ENCODE results near the gene C11orf98. TPM values are rescaled to one million over a fixed set of nuclear protein-coding genes. Genes with fewer than 3 reads are reported as not detected.
"Not testable (repeated sequence)": the region's sequence is repeated elsewhere in the genome, so short reads cannot be mapped to it uniquely, and the experiment has no call there.

C11orf98 gene
- total RNA-seq, 2 donors from 2014 or later = 57.9 to 105 TPM

DNA sequence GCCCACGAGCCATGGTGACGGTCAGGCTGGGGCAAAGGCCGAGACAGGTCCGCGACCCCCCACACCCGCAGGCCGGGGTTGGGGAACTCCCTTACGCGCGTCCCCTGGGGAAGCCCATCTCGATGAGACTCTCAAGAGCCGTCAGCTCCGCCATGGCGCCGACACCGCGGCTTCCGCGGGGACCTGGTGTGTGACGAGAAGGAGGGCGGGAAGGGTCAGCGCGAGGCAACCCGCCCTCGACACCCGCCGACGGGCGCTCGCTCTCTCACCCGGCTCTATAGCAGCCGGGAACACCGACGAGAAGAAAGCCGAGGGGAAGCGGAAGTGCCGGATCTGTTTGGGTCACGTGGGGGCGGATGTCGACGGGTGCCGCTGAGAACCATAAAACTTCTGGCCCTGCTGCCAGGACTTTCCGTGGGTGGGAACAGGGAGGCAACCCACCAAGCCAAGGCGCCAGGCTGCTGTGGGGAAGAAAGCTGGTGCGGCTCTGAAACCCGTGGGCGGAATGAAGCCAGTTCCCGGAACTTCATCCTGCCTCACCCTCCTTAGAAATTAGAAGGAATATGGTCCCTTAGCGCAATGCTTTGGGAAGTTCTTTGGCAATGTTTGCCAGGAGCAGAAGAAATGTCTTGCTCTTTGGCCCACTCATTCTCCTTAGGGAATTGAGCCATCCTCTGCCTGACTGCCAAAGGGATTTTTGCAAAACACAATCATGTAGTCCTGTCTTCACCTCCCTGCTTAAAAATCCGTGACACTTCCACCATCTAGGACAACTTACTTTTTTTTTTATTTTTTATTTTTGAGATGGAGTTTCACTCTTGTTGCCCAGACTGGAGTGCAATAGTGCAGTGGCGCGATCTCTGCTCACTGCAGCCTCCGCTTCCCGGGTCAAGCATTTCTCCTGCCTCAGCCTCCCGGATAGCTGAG is 14.0 kb upstream of the C11orf98 start, which contains the start of gene UBXN1:
UBXN1 (minus strand) TSS at position 304 of the 927 bp plus-strand sequence; CDS start at position 154, 150 bp downstream.
- Histone ChIP-seq H3K9me3 (no peaks in the 10 kb centered on the region), H3K4me1 (peaks cover 11% of the 10 kb centered on the region), H3K4me3 (peak within 1 kb of the TSS; percentile 100), H3K36me3 (no peaks in the 10 kb centered on the region), H3K9ac (ENCODE audit: low read depth in 2 of 2, low read length in 2 of 2) (peak within 1 kb of the TSS; percentile 95 to 97), H3K27me3 (no peaks in the 10 kb centered on the region), H3K27ac (peak within 1 kb of the TSS; percentile 87)
- peak; percentile 95 for DNase-seq
- intact Hi-C loops (cut with DNase I) = no loop called here
- TF ChIP-seq, protein P1, sequence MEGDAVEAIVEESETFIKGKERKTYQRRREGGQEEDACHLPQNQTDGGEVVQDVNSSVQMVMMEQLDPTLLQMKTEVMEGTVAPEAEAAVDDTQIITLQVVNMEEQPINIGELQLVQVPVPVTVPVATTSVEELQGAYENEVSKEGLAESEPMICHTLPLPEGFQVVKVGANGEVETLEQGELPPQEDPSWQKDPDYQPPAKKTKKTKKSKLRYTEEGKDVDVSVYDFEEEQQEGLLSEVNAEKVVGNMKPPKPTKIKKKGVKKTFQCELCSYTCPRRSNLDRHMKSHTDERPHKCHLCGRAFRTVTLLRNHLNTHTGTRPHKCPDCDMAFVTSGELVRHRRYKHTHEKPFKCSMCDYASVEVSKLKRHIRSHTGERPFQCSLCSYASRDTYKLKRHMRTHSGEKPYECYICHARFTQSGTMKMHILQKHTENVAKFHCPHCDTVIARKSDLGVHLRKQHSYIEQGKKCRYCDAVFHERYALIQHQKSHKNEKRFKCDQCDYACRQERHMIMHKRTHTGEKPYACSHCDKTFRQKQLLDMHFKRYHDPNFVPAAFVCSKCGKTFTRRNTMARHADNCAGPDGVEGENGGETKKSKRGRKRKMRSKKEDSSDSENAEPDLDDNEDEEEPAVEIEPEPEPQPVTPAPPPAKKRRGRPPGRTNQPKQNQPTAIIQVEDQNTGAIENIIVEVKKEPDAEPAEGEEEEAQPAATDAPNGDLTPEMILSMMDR (IDR thresholded peaks at IDR 0.05) = no peak

DNA sequence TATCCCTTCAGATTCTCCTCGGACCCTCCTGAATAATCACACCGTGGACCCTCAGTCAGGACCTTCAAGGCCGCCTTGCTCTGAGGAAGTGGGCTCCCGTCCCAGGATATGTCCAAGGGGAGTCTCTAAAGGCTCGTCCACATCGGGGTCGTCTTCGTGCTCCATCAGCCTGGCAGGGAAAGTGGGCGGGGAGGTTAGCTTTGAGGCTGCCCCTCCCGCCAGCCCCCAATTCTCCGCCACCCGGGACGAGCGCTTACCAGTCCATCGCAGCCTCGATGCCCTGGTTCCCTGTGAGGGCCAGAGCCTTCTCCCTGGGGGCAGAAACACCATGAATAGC is 13.4 kb upstream of the C11orf98 start:
- no peaks in the 10 kb centered on the region for H3K27me3 ChIP-seq
- peak overlapping the region; percentile 87 for H3K27ac ChIP-seq
- peak overlapping the region; percentile 95 to 97 for H3K9ac ChIP-seq (ENCODE audit: low read depth in 2 of 2, low read length in 2 of 2)
- peak overlapping the region; percentile 100 for H3K4me3 ChIP-seq
- peaks cover 11% of the 10 kb centered on the region for H3K4me1 ChIP-seq
- no peak for DNase-seq
- no peaks in the 10 kb centered on the region for H3K36me3 ChIP-seq
- TF ChIP-seq, protein P1 (IDR thresholded peaks at IDR 0.05) = no peak
- intact Hi-C loops (cut with DNase I) = no loop called here
- H3K9me3 ChIP-seq = no peaks in the 10 kb centered on the region

DNA sequence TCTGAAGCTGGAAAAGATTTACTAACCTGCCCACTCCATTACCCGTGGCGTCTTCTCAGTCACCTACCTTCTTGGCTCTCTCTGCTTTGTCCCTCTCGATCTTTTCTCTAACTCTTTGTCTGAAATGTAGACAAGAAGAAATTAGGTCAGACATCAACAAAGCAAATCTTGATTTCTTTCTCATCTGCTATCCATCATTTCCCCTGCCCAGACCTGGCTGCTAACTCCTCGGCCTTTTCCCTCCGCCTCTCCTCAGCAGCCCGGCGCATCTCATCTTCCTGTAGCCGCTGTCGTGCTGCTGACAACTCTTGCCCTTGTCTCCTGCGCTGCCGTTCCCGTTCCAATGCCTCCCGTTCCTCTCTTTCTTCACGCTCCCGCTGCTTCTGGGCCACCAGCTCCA is 12.7 kb upstream of the C11orf98 start:
- Histone ChIP-seq H3K27me3 (no peaks in the 10 kb centered on the region), H3K9me3 (no peaks in the 10 kb centered on the region), H3K36me3 (no peaks in the 10 kb centered on the region), H3K4me1 (peaks cover 14% of the 10 kb centered on the region), H3K9ac (ENCODE audit: low read depth in 2 of 2, low read length in 2 of 2) (peak overlapping the region in 1 of 2 donors; percentile 97), H3K27ac (no peak overlapping the region), H3K4me3 (peak overlapping the region; percentile 100)
- intact Hi-C loops (cut with DNase I) = no loop called here
- DNase-seq = no peak
- TF ChIP-seq, protein P1 (IDR thresholded peaks at IDR 0.05) = no peak

DNA sequence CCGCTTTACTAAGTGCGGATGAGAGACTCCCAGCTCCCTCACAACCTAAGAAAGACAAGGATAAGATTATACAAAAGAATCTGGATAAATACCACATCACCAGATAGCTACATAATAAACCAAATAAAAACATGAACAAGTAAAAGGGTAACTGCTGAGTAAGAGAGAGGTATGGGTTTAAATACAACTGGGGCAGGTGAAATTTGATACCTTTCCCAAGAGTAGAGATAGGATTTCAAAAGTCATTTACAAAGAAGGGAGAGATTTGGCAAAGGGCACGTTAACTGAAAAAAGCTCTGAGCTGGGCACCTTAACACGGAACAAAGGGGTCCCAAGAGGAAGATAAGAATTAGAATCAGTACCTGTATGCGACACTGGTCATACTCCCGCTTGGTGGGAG is 12.1 kb upstream of the C11orf98 start:
- H3K36me3 ChIP-seq = no peaks in the 10 kb centered on the region
- no peak overlapping the region for H3K4me3 ChIP-seq
- intact Hi-C loops (cut with DNase I) = no loop called here
- no peak overlapping the region for H3K9ac ChIP-seq (ENCODE audit: low read depth in 2 of 2, low read length in 2 of 2)
- H3K27me3 ChIP-seq = no peaks in the 10 kb centered on the region
- no peak for DNase-seq
- no peaks in the 10 kb centered on the region for H3K9me3 ChIP-seq
- TF ChIP-seq, protein P1 (IDR thresholded peaks at IDR 0.05) = no peak
- H3K4me1 ChIP-seq = peaks cover 16% of the 10 kb centered on the region
- H3K27ac ChIP-seq = no peak overlapping the region

DNA sequence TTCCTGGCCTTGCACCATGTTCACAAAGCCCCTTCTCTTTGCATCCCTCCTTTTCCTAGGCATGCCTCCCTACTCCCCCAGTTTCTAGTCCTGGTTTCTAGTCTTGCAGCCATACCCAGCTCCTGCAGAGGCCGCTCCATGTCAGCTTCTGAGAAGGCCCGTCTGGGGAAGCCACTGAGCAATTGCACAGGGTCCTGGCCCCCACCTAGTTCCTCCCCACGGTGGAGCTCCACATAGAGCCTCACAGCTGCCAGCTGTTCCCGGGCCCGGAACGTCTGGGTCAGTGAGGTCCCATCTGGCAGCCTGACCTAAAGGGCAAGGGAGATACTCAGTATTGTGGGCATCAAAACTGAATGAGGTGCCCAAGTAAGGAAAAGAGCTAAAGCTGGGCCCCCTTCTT is 11.7 kb upstream of the C11orf98 start:
- H3K27me3 ChIP-seq = no peaks in the 10 kb centered on the region
- no peak overlapping the region for H3K4me3 ChIP-seq
- H3K9me3 ChIP-seq = no peaks in the 10 kb centered on the region
- no peak overlapping the region for H3K9ac ChIP-seq (ENCODE audit: low read depth in 2 of 2, low read length in 2 of 2)
- no peak overlapping the region for H3K27ac ChIP-seq
- H3K36me3 ChIP-seq = no peaks in the 10 kb centered on the region
- intact Hi-C loops (cut with DNase I) = no loop called here
- no peak for DNase-seq
- H3K4me1 ChIP-seq = peaks cover 16% of the 10 kb centered on the region
- TF ChIP-seq, protein P1 (IDR thresholded peaks at IDR 0.05) = no peak

DNA sequence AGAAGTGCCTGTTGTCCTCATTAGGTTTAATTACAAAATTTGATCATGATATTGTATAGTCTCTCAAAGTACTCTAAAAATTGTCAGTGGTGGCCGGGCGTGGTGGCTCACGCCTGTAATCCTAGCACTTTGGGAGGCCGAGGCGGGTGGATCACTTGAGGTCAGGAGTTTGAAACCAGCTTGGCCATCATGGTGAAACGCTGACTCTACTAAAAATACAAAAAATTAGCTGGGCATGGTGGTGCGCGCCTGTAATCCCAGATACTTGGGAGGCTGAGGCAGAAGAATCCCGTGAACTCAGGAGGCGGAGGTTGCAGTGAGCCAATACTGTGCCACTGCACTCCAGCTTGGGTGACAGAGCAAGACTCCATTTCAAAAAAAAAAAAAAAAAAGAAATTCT is 10.4 kb upstream of the C11orf98 start:
- intact Hi-C loops (cut with DNase I); H3K27ac ChIP-seq; DNase-seq; H3K9ac ChIP-seq (ENCODE audit: low read depth in 2 of 2, low read length in 2 of 2); H3K27me3 ChIP-seq; H3K36me3 ChIP-seq; H3K9me3 ChIP-seq; H3K4me3 ChIP-seq: not testable (repeated sequence)
- peaks cover 16% of the 10 kb centered on the region for H3K4me1 ChIP-seq
